ENCODE measurements around the gene LHX6. TPM values are rescaled to one million over a fixed set of nuclear protein-coding genes. Genes with fewer than 3 reads are reported as not detected.

LHX6 gene
- total and polyA plus RNA-seq, 2 of the 8 experiments (the other 6 are each of a cell fraction or from before 2014, with no cell fraction given) = 0.92 to 1.2 TPM

- TF ChIP-seq CHD7 (IDR thresholded peaks at IDR 0.05; ENCODE audit: insufficient replicate concordance, low read length) (no peak), KDM1A (IDR thresholded peaks at IDR 0.05; ENCODE audit: borderline replicate concordance, low read length) (no peak), TBP (IDR thresholded peaks at IDR 0.05; ENCODE audit: low read depth, low read length) (no peak), BACH1 (IDR thresholded peaks at IDR 0.05; ENCODE audit: low read length) (no peak), TAF7 (optimal IDR thresholded peaks at IDR 0.05; ENCODE audit: borderline replicate concordance, low read depth, low read length) (no peak), JUN (IDR thresholded peaks at IDR 0.05; ENCODE audit: low read depth, low read length) (no peak), JUND (IDR thresholded peaks at IDR 0.05; ENCODE audit: low read length) (no peak)
Measured at GRCh38 chr9:122274055-122274454, 45.3 kb upstream of the LHX6 start (continued).
